HG03280 (cell line): ENCODE data around the gene CCDC180.
"Not testable (repeated sequence)": the region's sequence is repeated elsewhere in the genome, so short reads cannot be mapped to it uniquely, and the experiment has no call there.

Experiments used
- ATAC-seq: cut with Tn5 transposase; IDR thresholded peaks from one replicate; pipeline ENCODE4 v1.9.1; 2021; ENCODE audit warnings: mild to moderate bottlenecking, moderate library complexity; ENCODE audit not compliant: unreplicated experiment

Gene CCDC180

DNA sequence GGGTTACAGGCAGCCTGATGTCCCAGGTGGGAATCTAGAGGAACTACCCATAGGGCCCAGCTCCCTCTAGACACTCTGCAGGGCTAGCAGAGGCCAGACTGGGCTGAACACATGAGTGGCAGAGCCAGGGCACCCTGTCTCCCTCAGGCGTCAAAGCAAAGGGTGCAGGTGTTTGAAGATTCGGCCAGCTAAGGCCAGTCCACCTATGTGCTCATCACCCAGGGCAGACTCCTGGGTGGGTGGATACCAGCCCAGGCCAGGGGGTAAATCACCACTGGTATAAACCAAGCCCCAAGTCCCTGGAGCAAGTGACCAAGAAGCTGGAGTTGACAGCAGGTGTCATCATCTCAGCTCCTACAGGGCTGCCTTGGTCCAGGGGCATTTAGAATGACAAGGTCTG is 3.4 kb downstream of the CCDC180 start:
- ATAC-seq = no peak

DNA sequence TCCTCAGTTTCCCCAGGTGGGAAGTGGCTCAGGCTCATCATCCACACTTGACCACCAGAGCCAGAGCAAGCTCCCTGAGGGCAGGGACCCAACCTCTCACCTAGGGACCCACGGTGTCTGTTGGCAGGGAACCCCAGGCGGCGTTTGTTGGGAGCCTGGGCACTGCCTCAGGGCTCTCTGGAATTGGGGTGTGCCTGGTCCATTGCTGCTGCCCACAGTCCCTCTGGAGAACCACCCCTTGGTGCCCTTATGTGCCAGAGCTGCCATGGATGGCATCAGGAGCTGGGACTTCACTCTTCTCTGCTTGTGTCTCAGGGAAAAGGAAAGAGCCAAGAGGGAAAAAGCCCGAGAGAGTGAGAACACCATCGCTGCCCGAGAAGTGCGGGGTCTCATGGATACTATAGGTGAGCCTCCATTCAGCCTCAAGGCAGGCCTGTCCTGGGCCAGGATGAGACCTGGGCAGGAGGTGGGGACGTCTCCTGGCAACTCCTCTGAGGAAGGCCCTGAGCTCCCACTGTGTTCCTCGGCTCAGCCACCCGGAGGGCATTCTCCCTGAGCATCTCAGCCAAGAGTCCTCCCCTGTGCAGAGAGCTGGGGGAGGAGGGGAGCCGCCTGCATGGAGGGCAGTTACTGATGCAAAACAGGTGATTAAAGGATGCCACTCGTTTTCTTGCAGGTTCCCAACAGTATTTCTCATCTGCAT is 4.5 kb downstream of the CCDC180 start:
- ATAC-seq = no peak

DNA sequence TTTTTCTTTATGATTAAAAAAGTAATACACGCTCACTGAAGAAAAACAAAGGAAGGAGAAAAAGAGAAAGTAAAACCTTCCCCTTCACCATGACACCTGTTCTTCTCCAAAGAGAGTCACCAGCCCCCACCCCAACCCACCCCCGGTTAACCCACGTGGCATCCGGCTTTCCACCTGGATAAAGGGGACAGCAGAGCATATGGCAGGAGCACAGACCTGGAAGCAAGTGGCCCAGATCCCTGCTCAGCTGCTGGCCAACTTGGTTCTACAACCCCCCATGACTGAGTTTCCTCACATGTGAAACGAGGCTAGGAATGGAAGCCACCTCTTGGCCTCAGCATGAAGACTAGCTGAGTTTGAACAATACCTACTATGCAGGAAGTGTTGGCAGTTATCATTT is 5.1 kb downstream of the CCDC180 start:
- no peak for ATAC-seq

DNA sequence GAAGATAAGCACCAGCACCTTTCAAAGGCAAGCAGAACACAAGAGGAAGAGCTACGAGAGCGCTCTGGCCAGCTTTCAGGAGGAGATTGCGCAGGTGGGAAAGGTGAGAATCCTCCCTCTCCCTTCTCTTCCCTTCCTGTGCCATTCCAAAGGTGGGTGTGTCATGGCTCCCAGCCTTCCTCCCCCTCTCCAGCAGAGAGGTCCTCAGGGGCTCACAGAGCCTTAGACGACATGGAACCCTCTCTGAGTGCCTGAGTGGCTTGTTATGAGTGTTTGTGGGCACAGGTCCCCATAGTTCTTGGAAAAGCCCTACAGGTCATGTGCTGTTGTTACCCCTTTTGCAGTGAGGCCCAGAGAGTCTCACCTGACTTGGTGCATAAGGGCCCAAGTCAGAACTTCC is 5.8 kb downstream of the CCDC180 start:
- ATAC-seq = no peak

DNA sequence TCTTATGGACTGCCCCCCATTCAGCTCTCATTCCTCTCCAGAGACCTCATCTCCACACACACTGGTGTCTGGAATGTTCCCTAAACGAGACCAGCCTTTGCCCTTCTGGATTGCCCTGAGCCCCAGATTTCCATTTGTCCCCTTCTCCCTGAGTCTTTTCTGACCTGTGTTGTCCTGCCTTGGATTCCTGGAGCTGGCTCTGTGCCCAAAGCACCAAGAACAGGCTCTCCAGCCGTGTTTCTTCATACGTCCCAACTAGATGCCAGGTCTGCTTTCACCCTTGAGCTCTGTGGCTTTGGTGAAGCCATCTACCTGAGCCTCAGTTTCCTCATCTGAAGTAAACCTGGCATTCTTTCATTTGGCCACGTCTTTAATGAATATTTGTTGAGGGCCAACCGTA is 6.3 kb downstream of the CCDC180 start:
- ATAC-seq = no peak

DNA sequence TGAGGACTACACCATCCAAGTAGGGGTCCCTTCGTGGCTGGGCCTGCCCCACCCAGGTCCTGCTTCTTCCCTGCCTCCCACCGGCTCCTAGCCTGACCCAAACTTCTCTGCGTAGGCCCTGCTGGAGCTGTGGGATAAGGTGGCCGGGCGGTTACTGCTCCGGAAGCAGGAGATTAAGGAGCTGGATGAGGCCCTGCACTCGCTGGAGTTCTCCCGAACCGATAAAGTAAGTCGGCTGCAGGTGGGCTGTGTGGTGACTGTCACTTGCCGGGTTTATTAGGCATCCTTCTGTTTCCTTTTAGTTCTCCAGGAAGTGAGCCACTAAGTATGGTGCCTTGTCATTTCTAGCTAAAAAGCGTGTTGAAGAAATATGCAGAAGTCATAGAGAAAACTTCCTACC is 7.0 kb downstream of the CCDC180 start:
- no peak for ATAC-seq

DNA sequence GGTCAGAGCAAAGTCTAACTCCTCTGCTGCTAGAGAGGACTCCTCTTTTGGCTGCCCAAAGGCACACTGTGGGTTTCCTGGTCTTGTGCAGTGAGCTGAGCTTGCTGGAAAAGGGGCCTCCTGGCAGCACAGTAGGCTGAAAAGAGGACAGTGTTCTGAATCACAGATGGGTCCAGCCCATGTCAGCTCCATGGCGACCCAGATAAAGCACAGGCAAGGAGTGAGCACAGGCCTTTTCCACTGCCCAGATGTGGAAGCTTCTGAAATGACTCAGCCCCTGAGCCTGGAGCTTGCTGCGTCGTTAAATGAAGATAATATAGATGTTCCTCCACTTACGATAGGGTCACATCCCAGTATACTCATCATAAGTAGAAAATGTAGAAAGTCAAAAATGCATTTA is 8.1 kb downstream of the CCDC180 start:
- no peak for ATAC-seq

DNA sequence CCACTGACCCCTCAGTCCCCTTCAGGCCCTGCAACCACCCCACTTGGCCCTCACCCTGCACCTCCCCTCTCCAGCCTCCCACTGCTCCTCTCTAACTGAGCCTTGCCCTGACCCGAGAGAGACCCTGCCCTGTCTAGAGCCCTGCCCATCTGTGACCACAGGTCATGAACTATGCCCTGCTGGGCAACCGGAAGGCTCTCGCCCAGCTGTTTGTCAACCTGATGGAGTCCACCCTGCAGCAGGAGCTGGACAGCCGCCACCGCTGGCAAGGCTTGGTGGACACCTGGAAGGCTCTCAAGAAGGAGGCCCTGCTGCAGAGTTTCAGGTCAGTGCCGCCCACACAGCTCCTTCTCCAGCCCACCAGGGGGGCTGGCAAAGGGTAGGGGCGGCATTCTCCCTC is 9.4 kb downstream of the CCDC180 start:
- no peak for ATAC-seq

DNA sequence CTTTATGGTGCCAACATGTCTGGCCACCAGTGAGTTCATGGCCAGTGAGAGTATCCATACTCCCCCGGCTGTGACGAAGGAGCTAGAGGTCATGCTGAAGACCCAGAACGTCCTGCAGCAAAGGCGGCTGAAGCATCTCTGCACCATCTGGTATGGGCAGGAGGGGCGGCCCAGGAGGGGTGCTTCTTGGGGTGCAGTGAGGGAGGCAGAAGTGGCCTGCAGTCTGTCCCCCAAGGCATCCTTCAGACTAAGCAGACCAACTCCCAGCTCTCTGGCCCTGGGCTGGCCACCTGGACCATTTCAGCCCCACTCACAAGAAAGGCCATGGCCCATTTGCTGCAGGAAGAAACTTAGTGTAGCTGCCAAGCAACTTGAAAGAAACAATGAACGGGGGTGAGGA is 11.0 kb downstream of the CCDC180 start:
- ATAC-seq = no peak

DNA sequence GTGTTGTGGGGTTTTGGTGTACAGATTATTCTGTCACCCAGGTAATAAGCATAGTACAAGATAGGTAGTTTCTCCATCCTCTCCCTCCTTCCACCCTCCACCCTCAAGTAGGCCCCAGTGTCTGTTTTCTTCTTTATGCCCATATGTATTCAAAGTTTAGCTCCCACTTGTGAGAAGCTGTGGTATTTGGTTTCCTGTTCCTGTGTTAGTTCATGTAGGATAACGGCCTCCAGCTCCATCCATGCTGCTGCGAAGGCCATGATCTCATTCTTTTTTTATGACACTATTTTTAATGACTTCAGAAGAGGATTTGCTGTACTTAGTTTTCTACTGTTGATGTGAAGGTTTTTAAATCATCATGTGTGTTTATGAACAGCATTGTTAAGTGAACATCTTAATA is 11.9 kb downstream of the CCDC180 start:
- no peak for ATAC-seq

DNA sequence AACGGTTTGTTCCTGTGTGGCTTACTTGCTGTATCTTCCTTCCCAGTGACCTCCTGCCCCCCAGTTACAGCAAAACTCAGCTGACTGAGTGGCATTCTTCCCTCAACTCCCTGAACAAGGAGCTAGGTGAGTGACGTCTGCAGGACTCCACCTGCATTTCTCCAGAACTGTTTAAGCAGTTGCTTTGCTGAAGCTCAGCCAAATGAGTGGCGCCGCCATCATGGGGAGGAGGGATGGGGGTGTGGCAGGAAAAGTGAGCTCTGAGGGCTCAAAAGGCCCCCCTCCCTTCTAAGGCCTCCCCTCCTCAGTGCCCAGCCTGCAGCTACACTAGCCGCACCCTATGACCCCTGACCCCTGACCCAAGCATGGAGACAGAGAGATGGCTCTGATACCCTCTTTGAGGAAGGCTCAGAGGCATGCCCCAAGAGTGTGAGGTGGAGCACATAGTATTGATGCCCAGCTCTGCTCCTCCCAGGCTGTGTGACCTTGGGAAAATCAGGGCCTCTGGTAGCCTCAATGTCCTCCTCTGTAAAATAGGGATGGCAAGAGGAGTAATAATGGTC is 12.7 kb downstream of the CCDC180 start:
- ATAC-seq = no peak

DNA sequence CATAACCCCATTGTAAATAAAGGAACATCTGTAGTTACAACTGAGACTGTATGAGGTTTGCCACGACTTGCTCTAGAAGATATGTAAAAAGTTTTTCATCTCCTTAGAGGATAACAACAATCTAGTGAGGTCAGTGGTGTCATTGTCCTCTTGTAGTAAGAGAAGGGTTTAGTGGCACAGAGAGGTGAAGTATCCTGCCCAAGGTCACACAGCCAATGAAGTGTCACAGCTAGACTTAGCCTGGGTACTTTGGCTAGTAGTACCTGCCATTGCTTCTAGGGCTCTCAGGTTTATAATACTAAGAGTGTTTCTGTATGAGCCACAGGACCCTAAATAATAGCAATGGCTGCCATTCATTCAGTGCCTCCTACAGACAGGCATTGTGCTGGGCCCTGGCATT is 13.8 kb downstream of the CCDC180 start:
- ATAC-seq = no peak

DNA sequence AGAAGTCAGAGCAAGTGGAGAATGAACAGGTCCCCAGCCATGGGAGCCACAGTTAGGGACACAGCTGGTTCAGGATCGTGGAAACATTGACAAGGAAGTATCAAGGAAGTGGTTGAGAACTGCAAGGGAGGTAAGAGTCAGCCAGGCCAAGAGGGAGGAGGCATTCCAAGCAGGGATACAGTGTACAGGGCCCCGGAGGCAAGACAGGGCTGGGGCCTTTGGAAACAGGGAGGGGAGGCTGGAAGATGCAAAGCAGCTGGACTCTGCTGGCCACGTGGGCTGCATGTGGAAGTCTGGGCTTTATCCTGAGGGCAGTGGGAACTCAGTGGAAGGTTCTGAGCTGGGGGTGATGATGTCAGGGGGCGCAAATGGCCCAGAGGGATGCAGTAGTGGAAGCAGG is 14.2 kb downstream of the CCDC180 start:
- no peak for ATAC-seq

DNA sequence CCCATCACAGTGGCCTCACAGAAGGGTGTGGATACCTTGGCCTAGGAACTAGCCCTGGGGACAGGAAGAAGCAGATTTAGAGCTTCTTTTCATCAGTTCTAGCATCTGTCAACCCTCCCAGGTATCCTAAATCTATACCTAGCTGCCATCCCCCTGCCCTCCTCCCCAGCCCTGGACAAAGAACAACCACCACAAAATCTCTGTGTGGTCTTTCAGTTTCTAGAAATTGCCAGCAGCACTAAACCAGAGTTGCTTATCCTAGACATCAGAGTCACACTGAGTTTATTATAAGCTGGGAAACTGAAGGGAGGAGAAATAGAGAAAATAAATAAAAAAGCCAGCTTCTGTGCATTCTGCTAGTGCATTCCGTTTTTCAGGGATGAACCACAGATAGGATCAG is 14.6 kb downstream of the CCDC180 start:
- ATAC-seq = no peak

DNA sequence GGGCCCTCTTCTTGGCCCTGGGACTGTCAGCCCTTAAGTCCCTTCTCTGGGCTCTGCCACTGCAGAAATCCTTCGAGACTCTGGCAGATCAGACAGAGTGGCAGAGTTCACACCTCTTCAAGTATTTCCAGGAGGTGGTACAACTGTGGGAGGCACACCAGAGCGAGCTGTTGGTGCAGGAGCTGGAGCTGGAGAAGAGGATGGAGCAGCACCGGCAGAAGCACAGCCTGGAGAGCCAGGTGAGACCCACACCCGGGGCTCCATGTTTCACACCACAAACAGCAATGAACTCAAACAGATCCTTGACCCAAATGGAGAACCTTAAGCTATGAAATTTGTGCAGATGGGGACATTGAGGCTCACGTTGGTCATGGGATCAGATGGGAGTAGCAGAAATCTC is 17.5 kb downstream of the CCDC180 start:
- no peak for ATAC-seq

DNA sequence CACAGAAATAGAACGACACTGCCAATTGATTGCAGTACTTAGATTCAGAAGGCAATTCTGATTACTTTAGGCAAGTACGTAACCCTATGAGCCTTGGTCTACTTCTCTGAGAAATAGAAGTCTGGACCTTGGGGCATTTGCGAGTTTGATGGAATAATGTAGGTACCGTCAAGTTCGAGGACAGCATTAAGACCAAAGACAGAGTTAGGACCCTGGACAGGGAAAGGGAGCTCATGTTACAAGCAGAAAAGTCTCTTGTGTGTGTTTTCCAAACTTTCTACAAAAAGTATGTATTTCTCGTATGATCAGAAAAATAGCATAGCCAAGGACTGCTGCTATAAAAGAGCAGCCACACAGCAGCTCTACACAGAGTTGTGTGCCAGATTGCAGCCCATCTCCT is 20.1 kb downstream of the CCDC180 start:
- no peak for ATAC-seq

DNA sequence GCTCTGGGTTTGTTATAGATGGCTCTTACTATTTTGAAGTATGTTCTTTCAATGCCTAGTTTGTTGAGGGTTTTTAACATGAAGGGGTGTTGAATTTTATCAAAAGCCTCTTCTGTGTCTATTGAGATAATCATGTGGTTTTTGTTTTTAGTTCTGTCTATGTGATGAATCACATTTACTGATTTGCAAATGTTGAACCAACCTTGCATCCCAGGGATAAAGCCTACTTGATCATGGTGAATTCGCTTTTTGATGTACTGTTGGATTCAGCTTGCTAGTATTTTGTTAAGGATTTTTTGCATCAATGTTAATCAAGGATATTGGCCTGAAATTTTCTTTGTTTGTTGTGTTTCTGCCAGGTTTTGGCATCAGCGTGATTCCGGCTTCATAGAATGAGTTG is 25.5 kb downstream of the CCDC180 start:
- ATAC-seq = no peak

DNA sequence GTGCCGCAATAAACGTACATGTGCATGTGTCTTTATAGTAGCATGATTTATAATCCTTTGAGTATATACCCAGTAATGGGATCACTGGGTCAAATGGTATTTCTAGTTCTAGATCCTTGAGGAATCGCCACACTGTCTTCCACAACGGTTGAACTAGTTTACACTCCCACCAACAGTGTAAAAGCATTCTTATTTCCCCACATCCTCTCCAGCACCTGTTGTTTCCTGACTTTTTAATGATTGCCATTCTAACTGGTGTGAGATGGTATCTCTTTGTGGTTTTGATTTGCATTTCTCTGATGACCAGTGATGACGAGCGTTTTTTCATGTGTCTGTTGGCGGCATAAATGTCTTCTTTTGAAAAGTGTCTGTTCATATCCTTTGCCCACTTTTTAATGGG is 28.2 kb downstream of the CCDC180 start:
- not testable (repeated sequence) for ATAC-seq

DNA sequence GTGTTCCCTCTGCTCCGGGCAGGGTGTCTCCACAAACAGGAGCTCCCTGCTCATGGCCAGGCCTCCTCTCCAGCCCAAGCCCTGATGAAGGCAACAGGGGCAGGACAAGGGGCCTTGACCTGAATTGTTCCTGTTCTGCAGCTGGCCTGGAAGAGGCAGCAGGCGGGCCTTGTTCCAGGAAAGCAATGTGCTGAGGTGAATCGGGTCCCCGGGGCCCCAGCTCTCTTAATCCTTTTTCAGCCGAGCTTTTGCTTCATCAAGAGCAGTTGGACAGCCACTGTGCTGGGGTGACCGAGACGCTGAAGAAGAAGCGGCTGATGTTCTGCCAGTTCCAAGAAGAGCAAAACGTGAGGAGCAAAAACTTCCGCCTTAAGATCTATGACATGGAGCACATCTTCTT is 41.4 kb downstream of the CCDC180 start:
- no peak for ATAC-seq

DNA sequence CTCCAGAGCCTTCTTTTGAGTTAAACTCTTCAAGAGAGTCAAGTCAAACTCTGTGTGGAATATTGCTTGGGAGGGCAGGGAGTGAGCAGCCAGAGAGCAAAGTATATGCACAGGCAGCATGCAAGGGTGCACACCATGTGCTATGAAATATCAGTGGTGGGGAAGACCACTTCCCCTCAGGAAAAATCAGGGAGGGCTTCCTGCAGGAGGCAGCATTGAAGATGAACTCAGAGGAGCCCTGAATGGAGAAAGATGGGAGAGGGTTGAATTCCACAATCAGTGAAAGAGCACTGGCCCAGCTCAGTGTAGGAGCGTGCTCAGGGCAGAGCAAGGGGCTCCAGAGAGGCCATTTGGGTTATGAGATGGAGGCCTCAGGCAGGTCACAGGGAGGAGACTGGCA is 41.9 kb downstream of the CCDC180 start:
- no peak for ATAC-seq

DNA sequence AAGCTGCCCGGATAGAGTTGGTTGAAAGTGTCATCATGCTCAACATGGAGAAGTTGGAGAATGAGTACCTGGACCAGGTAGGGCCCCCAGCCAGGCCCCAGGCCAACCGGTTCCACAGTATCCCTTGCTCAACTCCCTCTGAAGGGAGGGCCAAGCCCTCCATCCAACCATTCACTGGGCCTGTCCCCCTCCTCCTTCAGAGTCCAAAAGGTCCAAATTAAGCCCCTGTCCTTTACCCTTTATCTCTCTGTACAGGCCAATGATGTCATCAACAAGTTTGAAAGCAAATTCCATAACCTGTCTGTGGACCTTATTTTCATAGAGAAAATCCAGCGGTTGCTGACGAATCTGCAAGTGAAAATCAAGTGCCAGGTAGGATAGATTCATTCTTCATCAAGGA is 47.2 kb downstream of the CCDC180 start:
- no peak for ATAC-seq

DNA sequence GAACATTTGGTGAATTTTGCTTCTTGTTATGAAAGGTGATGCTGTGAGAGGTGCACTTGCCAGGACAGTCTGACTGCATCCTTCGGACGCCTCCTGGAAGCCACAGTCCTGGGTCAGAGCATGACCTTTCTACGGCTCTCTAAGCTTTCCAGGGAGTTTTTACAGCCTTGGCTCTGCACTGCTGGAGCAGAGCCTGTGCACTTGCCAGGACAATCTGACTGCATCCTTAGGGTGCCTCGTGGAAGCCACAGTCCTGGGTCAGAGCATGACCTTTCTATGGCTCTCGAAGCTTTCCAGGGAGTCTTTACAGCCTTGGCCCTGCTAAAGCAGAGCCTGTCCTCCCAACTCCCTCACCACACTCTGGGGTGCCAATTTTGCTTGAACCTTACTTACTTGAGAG is 49.6 kb downstream of the CCDC180 start:
- no peak for ATAC-seq
